GM21528 (cell line): ENCODE measurements around the gene ADORA3.

Experiments used
- ATAC-seq: cut with Tn5 transposase; IDR thresholded peaks from one replicate; pipeline ENCODE4 v1.9.1; 2021; ENCODE audit warnings: mild to moderate bottlenecking, moderate library complexity; ENCODE audit not compliant: unreplicated experiment, low FRiP score

Gene ADORA3

GRCh38 chr1:111450185-111450584 lies 53.2 kb downstream of the ADORA3 start:
- no peak for ATAC-seq

GRCh38 chr1:111449703-111450017 lies 53.8 kb downstream of the ADORA3 start:
- no peak for ATAC-seq
